Measurements from ENCODE around the gene CFAP45.

CFAP45 gene, protein sequence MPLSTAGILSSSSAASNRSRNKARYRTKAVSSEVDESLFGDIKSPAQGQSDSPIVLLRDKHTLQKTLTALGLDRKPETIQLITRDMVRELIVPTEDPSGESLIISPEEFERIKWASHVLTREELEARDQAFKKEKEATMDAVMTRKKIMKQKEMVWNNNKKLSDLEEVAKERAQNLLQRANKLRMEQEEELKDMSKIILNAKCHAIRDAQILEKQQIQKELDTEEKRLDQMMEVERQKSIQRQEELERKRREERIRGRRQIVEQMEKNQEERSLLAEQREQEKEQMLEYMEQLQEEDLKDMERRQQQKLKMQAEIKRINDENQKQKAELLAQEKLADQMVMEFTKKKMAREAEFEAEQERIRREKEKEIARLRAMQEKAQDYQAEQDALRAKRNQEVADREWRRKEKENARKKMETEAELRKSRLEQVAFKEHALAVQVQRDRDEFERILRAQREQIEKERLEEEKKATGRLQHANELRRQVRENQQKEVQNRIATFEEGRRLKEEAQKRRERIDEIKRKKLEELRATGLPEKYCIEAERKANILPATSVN

DNA sequence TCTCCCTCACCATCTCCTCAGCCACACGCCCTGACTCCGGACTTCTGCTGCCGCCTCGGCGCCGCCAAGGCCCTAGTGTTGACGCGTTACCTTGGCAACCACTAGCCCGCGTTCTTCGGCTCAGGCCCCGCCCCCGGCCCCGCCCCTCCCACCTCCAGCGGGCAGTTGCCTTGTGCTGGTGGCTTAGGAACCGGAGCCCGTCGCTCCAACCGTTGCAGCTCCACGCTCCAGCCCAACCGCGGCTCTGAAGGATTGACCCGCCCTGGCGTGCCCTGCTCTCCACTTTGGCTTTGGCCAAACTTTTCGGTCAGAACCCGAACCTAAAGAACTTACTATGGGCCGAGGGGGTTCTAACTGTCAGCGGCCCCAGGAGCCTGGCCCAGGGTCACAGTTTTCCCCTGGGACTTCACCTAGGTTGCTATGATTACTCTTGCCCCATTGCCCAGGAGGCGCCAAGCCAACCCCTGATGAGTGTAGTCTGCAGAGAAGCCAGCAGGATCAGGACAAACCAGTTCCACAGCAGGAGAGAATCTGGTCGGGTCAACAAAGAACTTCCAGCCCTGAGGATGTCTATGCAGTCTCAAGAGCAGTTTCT, at the start of gene CFAP45:
TSS of gene CFAP45 (minus strand) at position 80 of the 595 bp plus-strand sequence. CDS start at position 13, 67 bp downstream.
- peak; percentile 84 for DNase-seq (ENCODE audit: low spot score)

DNA sequence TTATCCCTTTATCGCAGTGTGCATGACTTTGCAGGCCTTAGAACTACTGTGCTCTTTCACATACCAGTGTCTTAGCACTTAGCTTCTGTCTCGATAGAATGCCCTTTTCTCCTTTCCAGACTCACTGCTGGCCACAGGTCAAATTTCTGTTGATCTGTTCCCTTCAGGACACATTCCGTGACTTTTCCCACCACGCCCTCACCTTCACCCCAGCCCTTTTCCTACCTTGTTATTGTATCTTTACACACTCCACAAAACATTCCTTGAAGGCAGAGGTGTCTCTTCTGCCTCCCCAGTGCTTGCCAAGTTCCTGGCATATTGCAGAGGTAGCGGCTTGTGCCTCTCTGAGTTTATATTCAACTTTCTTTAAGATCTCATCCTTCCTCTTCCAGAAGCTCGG, 49.2 kb upstream of the CFAP45 start:
- no peak for DNase-seq (ENCODE audit: low spot score)

DNA sequence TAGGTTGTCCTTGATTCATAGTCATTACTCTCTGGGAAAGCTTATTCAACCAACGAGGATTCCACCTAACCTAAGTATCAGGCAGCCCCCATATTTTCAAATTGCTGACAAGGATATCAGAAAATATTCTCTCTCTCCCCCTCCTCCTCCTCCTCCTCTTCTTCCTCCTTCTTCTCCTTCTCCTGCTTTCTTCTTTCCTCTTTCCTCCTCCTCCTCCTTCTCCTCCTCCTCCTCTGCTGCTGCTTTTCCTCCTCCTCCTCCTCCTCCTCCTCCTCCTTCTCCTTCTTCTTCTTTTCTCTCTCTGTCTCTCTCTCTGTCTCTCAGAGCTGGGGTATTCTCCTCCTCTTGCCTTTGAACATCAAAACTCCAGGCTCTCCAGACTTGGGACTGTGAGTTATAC, 48.0 kb upstream of the CFAP45 start:
- no peak for DNase-seq (ENCODE audit: low spot score)

DNA sequence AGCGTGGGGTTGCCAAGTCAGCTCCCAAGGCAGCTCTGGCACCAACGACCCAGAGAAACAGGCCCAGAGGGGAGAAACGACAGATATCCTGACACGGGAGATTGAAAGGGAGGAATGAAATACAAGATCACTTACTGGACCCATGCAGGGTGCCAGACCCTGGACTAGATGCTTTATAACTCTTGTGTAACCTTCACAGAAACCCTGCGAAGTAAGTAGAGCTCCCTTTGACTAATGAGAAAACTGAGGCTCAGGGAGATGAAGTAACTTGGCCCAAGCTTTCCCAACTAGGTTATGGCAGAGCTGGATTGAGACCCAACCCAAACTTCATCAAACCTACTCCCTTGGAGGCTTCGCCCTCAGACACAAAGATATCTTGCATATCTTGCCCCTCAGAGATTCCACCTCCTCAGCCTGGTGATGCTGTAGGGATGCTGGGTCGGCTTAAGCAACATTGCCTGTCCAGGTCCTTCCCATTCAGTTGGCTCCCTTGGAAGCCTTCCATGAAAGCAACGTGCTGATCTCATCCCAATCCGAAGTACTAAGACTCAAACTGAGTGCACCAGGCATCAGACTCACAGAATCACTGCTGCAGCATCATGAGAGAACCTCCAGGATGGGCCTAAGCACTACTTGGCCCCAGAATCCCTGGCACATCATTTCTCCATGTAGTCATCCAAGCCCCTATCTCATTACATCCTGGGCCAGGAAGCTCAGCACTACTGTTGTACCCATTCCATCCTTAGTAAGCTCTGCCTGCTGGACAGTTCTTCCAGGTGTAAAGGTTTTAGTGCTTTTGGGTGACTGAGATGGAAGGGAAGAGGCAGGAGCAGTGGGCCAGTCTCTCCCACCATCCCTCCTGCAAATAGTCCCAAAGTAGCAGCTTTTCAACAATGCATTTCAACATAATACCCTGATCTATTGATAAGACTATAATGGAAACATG, 46.5 kb upstream of the CFAP45 start:
- DNase-seq (ENCODE audit: low spot score), result no peak

DNA sequence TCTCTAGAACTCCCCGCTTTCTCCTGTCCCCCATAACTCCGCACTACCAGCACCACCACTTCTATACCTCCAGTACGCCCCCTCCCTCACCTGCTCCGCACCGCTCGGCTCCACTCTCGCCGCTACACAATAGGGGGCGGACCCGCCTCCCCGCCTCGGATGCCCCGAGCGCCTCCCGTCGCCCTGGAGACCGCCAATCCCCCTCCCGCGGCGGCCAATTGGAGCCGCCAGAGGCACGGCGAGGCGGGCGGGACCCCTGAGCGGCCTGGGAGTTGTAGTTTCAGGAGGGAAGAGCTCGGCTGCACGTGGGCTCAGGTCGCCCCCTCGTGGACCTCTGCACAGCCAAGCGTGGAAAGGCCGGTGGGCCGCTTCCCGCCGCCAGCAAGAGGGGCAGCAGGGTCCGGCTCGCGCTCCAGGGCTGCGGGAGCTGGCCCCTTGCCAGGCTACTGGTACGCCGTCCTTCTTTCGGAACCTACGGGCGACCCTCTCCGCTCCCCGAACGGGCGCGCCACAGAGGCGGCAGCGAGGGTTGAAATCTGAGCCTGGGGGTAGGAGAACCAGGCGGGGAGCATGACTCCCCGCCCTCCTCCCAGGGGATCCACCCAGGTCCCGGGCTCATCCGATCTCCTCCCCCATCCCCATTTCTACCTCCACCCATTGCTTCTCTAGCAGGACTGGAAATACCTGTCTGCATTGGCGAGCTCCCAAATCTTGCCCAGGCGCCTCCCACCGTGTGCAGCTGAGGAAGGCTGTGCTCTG, 45.7 kb upstream of the CFAP45 start, which contains the start of gene IGSF9:
TSS of gene IGSF9 (minus strand) at position 131 of the 759 bp plus-strand sequence. CDS start 2,159 bp downstream, outside the sequence.
- DNase-seq (ENCODE audit: low spot score), result peak; percentile 79

DNA sequence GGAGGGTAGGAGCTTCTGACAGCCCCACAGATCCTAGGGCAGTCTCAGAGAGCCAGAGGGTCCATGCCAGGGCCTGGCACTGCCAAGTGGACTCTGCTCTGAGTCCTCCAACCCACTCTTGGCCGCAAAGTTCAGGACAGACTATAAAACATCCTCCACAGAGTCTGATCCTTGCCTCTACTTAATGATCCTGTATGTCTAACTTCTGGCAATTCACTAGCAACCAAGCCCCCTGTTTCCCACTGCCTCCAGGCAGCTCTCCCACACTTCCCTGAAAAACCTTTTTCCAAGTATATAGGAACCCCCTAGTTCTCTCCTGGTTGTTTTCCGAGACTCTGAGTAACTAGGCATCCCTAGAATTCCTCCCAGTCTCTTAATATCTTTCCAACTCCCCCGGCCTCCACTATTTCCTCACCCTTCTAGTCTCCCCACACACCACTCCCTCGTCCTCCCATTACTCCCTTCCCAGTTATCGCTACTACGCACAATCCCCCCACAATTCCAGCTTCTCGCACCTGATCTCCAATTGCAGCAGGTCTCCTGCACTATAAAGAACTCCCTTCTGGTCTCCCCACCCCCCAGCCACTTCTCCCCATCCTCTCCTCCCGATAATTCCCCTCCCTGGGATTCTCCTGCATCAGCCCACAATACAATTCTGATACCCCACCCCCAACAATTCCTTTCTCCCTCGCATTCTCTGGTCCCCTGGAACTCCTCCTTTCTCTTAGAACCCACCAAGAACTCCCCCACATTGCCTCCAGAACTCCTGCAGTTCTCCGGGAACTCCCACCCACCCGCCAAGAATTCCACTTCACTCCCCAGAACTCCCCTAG, 44.9 kb upstream of the CFAP45 start:
- DNase-seq (ENCODE audit: low spot score), result no peak

DNA sequence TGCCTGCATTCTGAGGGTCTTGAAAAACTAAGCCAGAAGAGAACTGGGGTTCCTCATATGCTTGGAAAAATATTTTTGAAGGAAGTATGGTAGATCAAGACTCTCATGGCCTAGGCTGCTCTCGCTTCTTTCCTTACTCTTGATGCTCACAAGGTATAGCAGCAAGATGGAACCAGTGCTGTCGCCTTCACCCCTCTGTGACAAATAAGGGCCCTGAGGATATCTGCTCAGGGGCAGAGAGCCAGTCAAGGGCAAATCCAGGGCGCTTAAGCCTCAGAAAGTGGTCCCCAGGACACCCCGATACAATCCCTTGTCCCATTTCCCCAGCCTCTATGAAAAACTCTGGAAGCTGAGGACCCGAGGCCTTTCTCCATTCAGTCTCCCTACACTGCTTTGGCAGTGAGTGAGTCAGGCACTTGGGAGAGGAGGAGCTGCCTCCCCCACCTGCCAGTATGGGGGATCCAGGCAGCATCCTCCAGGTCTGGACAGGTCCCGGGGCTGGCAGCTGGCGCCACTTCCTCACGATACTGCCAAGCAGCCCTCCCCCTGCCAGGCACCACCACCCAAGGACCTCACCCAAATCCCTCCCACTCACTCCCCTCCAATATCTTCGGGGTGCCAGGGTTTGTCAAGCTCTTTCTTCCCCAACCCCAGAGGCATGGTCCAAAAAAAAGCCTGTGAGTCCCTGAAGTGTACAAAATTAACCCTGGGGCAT, 44.1 kb upstream of the CFAP45 start:
- DNase-seq (ENCODE audit: low spot score), result no peak

DNA sequence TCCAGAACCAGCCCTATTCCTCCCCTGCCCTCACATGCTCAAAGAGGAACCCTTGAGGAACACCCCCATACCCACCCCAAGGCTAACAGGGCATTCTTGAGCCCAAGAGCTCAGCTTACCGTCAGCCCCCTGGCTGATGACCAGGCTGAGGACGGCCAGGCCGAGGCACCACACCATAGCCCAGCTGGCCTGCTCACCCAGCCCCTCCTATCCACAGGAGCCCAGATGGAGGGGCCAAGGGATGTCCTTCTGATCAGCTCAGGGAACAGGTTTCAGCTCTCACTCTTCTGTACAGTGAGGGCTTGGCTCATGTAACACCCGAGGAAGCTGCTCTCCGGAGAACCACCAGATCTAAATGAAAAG, 43.3 kb upstream of the CFAP45 start:
- no peak for DNase-seq (ENCODE audit: low spot score)

DNA sequence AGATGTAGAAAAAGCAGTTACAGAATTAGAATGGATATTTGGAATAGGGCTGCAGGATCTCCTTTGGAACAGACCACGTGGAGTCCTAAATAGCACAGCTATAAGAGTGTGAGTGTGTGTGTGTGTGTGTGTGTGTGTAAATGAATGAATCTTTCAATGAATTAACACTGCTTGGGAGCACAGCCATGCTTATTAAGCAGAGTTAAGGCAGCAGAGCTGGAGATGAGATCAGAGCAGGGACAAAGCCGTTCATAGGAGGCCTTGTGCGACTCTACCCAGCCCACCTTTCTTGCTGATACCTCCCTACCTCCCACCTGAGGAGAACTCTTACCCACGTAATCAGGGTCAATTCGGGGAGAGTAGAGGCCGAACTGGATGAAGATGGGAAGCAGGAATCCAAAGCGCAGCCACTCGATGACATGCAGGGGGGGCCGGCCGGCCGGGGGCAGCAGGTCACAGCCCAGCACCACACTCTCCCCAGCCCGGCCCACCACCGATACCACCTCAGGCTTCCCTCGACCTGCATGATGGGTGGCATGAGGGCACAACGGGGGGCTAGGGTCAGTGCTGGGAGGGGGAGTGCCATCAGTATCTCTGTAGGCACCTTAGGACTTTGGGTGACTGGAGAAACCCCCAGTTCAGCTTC, 42.8 kb upstream of the CFAP45 start:
- DNase-seq (ENCODE audit: low spot score), result no peak

DNA sequence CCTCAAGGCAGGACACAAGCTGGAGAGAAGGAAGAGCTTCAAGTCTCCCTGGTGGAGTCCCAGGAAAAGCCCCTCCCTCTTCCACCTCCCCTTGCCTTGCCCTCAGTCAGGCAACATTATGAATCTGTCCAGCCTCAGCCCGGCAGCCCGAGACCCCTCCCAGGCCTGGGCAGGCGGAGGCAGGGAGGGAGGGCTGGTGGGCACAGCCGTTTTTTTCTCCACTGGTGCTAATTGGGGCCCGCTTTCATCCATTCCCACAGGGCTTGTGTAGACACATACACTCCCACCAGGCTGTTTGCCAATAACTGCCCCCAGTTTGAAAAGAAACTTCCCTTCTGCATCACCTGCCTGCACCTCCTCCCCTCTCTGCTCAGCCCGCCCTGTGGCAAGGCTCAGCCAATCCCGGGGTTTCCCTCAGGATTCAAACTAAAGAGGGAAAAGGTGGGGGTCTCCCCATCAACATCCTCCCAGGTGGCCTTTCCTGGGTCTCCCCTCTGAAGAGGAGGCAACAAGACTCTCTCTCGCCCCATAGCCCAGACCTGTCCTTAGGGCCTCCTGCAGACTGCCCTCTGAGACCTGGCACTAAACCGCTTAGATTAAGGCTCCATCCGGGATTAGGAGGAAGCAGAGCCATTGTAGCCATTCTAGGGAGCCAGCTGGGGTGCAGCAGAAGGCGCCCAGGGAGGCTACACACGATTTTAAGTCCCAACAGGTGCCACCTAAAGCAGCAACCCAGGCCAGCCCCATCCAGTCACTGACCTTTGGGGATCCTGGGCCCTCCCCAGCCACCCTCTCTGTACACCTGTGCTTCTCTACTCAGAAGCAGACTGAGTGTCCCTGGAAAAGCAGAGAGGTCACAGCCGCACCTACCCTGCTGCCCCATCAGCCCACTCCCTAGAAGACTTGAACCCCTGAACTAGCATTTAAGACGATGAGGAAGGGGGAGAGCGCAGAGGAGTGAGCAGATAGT, 41.9 kb upstream of the CFAP45 start:
- no peak for DNase-seq (ENCODE audit: low spot score)

DNA sequence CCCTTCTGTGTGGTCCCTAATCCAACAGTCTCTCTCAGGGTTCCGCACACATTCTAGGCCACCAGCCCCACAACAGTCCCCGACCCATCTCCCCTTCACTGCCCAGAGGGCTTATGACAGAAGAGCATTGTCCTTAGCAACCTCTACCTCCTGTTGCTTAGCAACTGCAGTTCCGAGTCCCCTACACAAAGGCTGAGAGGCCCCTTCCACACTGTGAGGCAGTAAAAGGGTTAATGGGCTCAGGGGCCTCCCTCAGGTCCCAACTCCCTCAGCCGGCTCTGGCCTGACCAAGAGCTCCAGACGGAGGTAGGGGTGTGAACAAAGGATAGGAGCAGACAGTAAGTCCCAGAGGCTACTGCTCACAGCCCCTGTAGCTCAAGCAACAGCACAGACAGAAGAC, 41.2 kb upstream of the CFAP45 start:
- DNase-seq (ENCODE audit: low spot score), result no peak

DNA sequence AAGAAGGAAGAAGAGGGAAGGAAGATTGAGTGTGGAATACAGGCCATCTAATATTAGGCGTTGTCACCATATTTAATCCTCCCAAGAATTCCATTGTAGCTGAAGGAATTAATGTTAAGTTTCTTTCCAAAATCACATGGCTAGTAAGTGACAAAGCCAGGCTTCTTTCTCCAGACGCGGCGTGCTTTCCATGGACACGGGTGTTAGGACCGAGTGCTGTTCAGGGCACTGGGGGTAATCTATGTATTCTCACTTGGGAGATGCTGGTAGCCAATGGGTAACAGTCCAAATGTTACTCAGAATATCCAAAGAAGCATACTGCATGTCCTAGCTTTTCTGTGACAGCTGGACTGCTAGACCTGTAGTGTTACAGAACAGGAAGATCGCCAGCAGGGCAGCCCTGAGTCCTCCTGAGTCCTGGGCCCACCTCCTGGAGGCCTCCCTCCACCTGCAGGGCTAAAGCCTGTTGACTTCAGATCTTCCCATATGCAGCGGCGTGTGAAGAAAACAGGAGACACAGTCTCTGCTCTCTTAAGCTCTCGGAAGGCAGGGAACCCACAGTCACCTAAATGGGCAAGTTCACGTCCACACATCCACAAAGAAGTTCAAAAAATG, 40.1 kb upstream of the CFAP45 start:
- no peak for DNase-seq (ENCODE audit: low spot score)

DNA sequence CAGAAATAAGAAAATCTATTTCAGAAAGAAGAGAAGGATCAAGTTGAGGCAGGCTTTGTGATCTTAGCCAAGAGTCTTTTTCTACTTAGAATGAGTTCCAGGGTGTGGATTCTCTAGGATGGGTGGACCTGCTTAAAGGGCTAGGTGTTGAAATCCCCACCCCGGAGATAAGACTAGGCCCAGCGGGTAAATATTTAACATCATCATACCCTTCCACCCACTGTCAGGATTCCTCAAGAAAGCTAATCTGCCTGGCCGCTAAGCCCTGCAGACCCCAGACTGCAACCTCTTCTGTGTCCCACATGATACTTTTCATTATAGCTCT, 39.7 kb upstream of the CFAP45 start:
- no peak for DNase-seq (ENCODE audit: low spot score)

DNA sequence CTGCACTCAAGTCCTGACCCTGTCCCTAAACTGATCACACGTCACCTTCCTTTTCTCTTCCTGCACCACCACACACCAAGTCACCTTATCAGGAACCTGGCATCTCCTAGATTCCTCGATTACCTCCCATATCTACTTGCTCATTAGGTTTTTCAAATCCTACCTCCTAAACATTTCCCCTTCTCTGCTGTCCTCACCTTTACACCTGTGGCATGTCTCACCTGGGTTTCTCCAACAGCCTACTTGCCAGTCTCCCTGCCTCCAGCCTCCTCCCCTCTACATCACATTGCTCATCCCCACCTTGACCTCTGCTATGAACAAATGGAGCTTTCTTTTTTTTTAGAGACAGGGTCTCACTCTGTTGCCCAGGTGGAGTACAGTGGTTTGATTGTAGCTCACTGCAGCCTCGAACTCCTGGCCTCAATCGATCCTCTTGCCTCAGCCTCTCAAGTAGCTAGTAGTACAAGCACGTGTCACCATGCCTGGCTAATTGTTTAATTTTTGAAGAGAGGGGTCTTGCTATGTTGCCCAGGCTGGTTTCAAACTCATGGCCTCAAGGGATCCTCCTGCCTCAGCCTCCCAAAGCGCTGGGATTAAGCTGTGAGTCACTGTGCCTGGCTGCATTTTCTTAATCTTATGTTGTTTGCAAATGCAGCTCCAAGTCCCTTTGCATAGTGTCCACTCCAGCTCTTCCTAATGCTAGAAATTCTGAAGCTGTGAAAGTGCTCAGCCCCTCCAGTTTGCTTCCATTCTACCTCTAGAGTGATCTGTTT, 39.1 kb upstream of the CFAP45 start:
- DNase-seq (ENCODE audit: low spot score), result no peak

DNA sequence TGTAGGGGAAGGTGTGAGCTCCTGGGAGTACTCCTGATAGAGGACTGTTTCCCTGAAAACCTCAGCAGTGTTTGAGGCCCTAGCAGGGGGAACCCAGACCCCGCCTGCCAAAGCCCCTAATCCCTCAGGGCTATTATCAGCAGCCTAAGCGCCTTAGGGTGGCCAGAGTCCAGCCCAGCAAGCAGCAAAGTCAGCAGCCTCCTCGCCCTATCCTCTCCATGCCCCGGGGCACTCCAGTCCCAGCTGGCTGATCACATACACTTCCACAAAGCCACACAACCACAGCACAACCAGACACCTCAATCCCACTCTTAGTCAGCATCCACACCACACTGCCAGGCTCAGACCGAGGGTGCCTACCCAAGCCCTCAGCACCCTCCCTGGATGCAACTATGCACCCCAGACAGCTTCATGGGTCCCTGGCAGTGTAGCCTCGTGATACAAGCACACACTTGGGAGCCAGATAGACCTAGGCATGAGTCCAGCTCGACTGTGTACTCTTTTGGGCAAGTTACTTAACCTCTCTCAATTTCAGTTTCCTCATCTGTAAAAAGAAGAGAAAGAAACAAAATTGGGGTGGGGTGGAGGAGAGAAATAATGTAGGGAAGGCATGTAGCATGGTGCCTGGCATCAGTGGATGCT, 38.4 kb upstream of the CFAP45 start:
- no peak for DNase-seq (ENCODE audit: low spot score)

DNA sequence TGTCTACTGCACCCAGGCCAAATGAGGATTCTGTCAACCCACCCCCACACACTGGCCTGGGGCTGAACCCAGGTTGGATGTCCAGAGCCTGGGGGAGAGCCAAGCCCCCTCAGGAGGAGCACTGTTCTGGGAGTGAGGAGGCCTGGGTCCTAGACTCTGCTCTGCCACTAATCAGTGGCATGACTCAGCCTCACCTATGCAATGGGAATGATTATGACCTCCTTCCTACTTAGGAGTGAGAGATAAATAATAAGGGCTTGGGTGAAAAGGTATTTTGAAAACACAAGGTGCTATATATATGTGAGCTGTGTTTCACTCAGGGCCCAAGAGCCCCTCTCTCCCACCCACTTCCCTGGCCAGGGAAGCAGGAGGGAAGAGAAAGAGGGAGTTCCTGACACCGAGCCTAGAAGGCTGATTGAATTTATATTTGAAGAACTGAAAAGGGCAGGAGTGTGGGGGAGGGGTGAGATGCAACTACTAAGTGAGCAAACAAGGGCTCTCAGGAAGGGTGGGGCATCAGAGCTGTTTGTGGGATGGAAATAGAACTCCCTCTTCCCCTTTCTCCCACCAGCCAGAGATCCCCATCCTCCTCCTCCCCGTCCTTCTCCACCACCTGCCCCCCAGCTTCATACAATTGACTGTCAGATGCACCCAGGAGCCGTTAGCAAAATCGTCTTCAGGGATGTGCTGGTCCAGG, 37.2 kb upstream of the CFAP45 start:
- no peak for DNase-seq (ENCODE audit: low spot score)
